ENCODE results near the gene STAC3.

STAC3 gene

DNA sequence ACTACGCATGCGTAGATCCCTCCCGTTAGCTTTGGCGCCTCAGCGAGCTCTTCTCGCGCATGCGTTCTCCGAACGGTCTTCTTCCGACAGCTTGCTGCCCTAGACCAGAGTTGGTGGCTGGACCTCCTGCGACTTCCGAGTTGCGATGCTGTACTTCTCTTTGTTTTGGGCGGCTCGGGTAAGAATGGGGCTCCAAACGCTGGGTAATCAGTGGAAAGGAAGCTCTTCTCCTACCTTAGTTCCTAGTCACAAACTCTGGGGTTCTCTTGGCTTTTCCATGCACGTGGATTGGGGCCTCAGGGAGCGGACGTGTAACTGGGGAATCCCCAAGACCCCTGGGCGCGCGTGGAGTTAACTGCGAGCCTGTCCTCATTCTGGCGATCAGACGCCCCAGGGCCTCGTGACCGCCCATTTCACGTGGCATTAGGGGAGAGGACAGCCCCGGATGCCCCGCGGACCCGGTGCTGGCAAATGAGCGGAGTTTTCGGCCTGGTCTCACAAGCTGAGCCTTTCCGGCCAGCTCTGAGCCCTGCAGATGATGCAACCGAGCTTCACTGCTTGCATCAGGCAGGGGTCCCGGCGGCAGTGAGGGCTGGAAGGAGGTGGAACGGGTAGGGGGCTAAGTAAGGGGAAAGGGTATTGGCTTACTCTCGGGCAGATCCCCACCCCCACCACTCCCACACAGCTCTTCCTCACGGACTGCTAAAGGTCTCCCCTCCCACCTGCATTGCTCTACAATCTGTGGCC, 21.2 kb downstream of the STAC3 start, which contains the start of gene SHMT2:
SHMT2 (plus strand) TSS at position 78 of the 747 bp plus-strand sequence; CDS start at position 146, 68 bp downstream.
- peak within 1 kb of the TSS; percentile 79 for H3K4me3 ChIP-seq (ENCODE audit: low read depth, low read length)
- DNase-seq (ENCODE audit: low read depth): peak; percentile 97
- TF ChIP-seq CTCF (conservative IDR thresholded peaks at IDR 0.05; ENCODE audit: low read depth, low read length): no peak

GRCh38 chr12:57229046-57229633, 21.8 kb downstream of the STAC3 start:
- no peak for DNase-seq (ENCODE audit: low read depth)
- H3K4me3 ChIP-seq (ENCODE audit: low read depth, low read length): peak overlapping the region; percentile 79
- peak; percentile 8 for TF ChIP-seq CTCF (conservative IDR thresholded peaks at IDR 0.05; ENCODE audit: low read depth, low read length)

DNA sequence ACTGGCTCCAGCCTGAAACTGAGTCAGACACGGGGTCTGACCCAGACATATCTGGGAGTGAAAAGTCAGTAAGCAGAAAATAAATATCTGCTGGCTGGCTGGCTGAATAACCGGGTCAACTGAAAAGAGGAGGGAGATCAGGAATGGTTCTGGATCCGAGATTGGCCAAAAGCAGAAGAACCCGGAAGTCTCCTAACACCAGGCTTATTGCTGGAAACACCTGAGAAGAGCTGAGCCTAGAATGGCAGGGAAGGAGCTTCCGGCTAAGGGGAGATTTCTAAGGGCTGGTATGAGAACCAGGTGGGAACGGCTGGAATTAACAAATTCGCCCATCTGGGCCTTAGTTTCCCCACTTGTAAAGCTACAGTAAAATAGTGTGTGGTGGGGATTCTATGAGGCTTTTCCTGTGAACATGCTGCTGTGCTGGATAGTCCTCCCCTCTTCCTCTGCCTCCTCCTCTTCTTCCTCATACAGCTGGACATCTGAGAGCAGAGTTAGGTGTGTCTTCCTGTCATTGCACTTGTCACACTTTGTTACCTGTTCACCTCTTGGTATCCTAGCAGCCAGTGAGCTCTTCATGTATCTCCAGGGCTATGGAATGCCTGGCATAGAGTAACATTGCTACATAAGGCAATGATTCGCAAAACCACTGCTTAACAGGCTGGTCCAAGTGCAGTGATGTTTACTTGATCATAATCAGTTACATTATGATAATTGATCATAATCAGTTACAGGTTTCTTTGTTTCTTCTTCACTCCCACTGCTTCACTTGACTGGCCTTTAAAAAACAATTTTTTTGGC, 23.5 kb downstream of the STAC3 start:
- no peak overlapping the region for H3K4me3 ChIP-seq (ENCODE audit: low read depth, low read length)
- no peak for TF ChIP-seq CTCF (conservative IDR thresholded peaks at IDR 0.05; ENCODE audit: low read depth, low read length)
- no peak for DNase-seq (ENCODE audit: low read depth)

DNA sequence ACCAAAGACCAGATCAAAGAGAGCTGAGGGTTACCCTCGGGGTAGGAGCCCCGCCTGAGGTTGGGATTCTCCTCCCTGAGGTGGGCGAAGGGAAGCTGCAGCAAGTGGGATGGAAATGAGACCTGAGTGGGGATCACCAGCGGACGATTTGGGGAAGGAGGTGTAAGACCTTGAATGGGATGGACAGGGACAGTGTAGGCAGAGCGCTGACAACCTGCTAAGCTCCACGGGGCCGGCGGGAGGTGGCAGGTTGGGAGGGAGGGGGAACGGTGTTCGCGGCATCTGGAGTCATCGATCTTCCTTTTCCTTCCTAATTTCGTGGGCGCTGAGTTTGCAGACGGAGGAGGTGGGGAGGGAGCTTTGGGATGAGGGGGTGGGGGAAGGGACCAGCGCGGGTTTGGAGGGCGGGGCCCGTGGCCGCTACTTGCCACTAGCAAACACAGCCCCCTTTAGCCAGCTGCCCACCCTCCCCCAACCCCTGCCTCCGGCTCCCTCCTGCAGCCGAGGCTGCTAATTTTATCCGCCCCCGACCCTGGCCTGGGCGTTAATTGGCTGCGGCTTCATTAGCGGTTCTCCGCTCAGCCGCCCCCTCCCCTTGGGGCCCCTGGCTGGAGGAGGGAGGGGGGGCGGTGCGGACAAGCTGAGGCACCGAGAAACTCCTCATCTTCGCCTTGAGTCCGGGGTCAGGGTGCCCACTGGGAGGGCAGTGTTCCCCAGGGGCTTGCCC, 24.2 kb downstream of the STAC3 start:
- peak overlapping the region; percentile 30 for H3K4me3 ChIP-seq (ENCODE audit: low read depth, low read length)
- no peak for DNase-seq (ENCODE audit: low read depth)
- TF ChIP-seq CTCF (conservative IDR thresholded peaks at IDR 0.05; ENCODE audit: low read depth, low read length): no peak

DNA sequence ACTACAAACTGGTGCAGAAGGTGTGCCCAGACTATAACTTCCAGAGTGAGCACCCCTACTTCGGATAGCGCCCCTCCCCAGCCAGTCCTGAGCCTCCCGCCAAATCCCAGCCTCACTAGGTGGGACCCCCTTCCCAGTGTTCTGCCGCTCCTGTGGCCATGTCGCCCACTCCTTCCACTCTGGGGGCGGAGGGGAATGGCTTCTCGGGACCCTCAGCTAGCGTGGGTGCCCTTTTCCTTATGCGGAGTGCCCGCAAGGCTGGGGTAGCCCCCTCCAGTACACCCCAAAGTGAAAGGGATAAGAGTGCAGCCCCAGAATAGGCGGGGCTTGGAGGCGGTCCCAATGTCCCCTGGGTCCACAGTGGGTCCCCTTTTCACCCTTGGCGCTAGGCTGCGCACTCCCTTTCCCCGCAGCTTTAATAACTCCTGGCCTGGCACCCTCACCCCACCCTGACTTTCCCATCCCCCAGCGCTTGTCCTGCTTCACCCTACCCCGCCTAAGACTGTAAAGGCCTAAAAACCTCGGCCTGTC, 25.2 kb downstream of the STAC3 start:
- H3K4me3 ChIP-seq (ENCODE audit: low read depth, low read length): no peak overlapping the region
- TF ChIP-seq CTCF (conservative IDR thresholded peaks at IDR 0.05; ENCODE audit: low read depth, low read length): no peak
- DNase-seq (ENCODE audit: low read depth): no peak

DNA sequence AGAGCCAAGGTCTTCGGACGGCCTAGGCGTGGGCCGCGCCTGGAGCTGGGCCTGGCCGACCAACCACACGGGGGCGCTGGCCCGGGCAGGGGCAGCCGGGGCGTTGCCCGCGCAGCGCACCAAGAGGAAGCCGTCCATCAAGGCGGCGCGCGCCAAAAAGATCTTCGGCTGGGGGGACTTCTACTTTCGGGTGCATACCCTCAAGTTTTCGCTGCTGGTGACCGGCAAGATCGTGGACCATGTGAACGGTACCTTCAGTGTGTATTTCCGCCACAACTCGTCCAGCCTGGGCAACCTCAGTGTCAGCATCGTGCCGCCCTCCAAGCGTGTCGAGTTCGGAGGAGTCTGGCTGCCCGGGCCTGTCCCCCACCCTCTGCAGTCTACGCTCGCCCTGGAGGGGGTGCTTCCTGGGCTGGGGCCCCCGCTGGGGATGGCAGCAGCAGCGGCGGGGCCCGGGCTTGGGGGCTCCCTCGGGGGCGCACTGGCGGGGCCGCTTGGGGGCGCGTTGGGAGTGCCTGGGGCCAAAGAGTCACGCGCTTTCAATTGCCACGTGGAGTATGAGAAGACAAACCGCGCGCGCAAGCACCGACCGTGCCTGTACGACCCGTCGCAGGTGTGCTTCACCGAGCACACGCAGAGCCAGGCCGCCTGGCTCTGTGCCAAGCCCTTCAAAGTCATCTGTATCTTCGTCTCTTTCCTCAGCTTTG, 25.9 kb downstream of the STAC3 start:
- H3K4me3 ChIP-seq (ENCODE audit: low read depth, low read length): no peak overlapping the region
- no peak for DNase-seq (ENCODE audit: low read depth)
- TF ChIP-seq CTCF (conservative IDR thresholded peaks at IDR 0.05; ENCODE audit: low read depth, low read length): peak; percentile 45

All from choroid plexus epithelial cell (primary cell).